NCI-H187 treated with DMSO at 0.1 percent for 48 hours (cell line): ENCODE data around the gene RACGAP1.
A peak's percentile ranks its signal among the peaks of the same experiment; 100 is the strongest.
"Not testable (repeated sequence)": the region's sequence is repeated elsewhere in the genome, so short reads cannot be mapped to it uniquely, and the experiment has no call there.

Source experiments
- DNase-seq: peaks from one replicate; lab custom pipeline; 2025; lab: John Stamatoyannopoulos, UW

The RACGAP1 gene

DNA sequence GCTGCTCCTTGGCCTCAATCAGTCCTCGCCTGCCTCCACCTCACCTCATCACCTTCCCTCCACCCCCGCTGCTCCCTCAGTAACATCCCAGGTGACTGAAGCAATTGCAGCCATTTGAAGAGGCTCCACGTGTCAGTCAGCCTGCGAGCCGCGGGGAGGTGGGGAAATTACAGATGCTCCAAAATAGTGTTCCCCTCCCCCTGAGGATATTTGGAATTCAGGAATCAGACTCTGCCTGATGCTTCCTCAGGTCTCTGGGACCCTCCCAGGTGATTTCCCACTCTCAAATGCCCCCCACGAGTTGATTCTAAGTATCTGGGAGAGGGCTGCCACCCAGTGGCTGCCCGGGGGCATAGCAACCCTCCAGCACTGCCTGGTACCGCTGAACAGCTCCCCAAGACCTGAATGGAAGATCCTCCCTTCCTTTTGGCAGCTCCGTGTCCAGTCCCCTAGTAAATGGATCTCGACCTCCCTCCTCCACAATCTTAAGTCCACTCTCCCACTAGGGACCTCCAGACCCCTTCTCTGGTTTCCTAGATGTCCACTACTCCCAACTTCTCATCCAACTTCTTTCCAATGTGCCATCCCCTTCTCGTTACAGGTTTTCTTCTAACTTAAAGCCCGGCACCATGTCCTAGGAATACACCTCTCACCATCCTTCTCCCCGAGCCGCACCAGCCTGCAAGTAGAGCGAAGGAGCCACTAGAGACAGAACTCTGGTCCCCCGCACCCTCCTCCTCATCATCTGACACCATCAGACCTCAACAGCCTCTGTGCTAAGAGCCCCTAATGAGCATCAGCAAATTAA, 30.7 kb upstream of the RACGAP1 start:
- DNase-seq, result peak; percentile 6

DNA sequence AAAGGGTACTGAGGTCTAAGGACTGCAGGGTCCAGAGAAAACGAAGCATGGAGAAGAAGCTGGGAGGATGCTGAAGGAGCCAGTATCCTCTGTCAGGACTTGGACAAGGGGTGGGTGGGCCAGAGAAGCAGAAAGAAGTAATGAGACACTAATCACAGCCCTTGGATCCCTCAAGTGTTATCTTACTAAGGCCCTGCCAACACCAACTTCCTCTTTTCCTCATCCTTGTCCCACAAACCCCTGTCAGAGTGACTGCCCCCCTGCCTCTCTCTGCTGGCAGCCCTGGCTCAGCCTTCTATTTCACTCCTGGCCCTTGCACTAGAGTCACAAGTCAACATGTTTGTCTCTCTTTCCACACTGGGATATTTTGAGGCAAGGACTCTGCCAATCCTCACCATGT, 28.3 kb upstream of the RACGAP1 start:
- DNase-seq, result no peak

GRCh38 chr12:50052964-50053363, 27.7 kb upstream of the RACGAP1 start:
- DNase-seq, result no peak

GRCh38 chr12:50052544-50052943, 27.2 kb upstream of the RACGAP1 start:
- no peak for DNase-seq

DNA sequence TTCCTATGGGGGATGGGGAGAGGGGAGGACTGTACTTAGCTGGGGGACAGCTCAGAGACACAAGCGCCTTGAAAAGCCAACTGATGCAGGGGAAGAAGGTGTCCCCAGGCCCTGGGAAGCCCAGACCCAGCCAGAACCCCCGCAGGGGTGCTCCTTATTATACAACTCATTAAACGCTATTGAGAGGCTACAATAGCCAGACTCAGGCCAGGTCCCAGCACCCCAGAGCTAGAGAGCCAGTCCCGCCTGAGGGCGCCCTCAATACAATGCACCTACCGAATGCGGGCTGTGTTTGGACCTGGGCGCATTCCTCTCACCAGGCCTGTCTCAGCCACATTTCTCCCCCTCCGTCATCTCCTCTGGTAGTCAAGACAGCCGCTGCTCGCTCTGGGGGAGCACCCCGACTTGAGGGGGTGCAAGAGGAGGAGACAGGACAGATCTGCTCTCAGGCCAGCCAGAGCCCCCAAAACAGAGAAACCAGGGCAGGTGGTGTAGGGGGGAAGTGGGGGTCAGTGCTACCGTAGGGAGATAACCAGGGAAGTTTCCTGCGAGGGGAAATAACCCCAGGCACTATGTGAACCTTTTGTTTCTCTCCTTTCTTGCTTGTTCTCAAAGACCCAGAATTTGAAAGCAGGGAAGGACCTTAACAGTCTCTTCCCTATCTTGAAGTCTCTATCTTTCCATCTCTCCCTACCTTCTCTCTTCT, 26.0 kb upstream of the RACGAP1 start:
- DNase-seq, result no peak

- no peak for DNase-seq
Measured at GRCh38 chr12:50050410-50051098, 25.3 kb upstream of the RACGAP1 start.

- no peak for DNase-seq
Measured at GRCh38 chr12:50050119-50050385, 24.8 kb upstream of the RACGAP1 start.

DNA sequence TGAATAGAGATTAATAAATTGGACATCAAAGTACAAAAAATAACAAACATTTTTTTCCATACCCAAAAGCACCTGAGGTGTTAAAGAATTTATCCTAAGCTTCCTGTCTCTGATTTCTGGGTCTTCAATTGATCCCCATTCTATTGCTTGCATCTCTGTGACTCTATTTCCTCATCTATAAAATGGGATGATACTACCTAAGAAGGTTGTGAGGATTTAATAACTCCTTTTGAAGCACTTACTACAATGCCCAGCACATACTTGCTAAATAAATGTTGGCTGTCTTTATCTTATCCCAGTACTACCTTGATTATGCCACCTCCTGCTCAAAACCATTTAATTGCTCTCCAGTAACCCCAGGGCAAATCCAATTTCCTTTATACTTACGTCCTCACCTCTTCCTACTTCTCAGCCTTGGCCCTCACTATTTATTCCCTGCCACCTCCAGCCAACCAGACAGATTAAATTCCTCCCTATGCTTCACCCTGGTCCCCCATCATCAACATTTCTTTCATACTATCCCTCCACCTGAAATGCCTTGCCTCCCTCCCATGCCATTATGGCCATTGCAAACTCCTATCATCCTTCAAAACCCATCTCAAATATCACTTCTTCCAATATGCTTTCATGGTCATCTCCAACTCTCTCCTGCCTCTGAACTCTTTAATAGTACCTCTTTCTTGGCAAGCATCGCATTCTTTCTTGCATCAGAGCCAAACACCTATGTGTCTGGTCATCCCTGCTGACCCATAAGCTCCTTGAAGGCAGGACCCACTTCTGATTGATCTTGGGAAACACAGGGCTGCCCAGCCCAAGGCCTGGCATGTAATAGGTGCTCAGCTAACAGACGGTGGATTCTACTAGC, 24.2 kb upstream of the RACGAP1 start:
- DNase-seq, result no peak

- no peak for DNase-seq
Measured at GRCh38 chr12:50047693-50048250, 22.5 kb upstream of the RACGAP1 start.

DNA sequence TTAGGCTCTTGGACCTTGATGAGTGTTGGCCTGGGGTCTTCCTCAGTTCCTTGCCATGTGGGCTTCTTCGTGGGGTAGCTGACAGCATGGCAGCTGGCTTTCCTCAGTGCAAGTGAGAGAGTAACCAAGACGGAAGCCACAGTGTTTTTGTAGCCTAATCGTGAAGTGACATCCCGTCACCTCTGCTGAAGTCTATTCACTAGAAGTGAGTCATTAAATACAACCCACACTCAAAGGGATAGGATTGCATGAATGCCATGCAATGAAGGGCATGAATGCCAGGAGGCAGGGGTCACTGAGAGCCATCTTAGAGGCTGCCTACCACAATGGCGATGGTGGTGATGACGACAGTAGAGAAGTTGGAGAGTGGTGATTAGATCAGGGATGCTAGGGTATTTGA, 18.6 kb upstream of the RACGAP1 start:
- no peak for DNase-seq

DNA sequence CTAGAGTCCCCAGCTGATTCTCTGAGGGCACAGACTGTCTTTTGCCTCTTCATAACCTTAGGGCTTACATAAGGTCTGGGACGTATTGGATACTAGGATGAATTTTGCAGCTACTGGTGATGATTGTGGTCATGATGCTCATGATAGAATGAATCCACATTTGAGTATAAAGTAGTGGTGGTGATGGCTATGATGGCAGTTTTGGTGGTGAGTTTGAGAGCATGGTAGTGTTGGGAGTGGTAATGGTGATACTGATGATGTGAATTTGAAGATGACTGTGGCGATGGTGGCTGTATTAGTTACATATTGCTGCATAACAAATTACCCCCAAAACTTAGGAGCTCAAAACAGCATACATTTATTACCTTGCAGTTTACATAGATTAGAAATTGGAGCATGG, 18.0 kb upstream of the RACGAP1 start:
- no peak for DNase-seq

DNA sequence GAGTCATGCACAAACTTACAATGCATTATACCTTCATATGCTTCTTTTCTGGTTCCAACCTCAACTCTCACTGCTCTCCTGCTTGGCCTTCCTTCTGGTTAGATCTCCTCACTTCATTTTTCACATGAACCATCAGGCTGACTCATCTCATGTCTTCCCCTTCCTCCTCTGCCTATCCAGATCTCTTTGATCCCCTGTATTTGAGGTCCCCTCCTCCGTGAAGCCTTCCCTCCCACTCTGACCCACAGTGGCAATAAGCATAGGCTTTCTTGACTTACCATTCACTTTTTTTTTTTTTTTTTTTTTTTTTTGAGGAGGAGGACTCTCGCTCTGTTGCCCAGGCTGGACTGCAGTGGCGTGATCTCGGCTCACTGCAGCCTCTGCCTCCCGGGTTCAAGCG, 17.4 kb upstream of the RACGAP1 start:
- no peak for DNase-seq

- DNase-seq, result no peak
Measured at GRCh38 chr12:50041962-50042361, 16.7 kb upstream of the RACGAP1 start.

GRCh38 chr12:50041062-50041860, 16.0 kb upstream of the RACGAP1 start:
- DNase-seq, result no peak

DNA sequence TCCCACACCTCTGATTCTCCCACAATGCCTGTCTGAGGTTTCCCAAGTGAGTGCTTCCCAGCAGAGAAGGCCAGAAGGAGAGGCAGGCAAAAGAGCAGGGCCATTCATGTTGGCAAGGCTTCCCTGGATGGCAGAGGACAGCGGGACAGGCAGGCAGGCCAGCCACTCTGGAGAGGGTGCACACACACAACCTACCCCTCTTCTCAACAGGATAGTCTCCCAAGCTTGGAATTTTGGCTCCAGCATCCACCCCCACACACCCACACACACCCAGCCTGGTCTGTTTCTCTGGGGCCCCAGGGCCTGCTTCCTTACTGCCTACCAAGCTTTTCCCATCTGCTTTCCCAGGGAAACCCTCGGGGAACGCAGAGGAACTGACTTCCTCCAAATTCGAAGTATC, 15.4 kb upstream of the RACGAP1 start:
- no peak for DNase-seq

- peak; percentile 19 for DNase-seq
Measured at GRCh38 chr12:50039151-50039835, 14.0 kb upstream of the RACGAP1 start.

GRCh38 chr12:50038336-50038735, 13.0 kb upstream of the RACGAP1 start:
- no peak for DNase-seq

GRCh38 chr12:50032854-50033581, 7.7 kb upstream of the RACGAP1 start:
- no peak for DNase-seq

GRCh38 chr12:50032515-50032853, 7.2 kb upstream of the RACGAP1 start:
- DNase-seq, result no peak

GRCh38 chr12:50030449-50030848, 5.2 kb upstream of the RACGAP1 start:
- not testable (repeated sequence) for DNase-seq
